Activated naive CD4-positive, alpha-beta T cell treated with anti-CD3 and anti-CD28 coated beads for 36 hours (primary cell): ENCODE results near the gene DCAF6. TPM values are rescaled to one million over a fixed set of nuclear protein-coding genes. Genes with fewer than 3 reads are reported as not detected.
"Not testable (repeated sequence)": the region's sequence is repeated elsewhere in the genome, so short reads cannot be mapped to it uniquely, and the experiment has no call there.

Experiments
- CTCF ChIA-PET: fragments of 350-600 bp; sonication (Branson Sonifier 250); formaldehyde crosslinking; loops from one replicate; lab custom pipeline; 2021; ENCODE audit warnings: antibody characterized with exemption; lab: Charles Lee
- DNase-seq: peaks from one replicate; pipeline ENCODE4 v3.0.0-alpha.2; 2020
- H3K27ac Mint-ChIP-seq: one replicate; pipeline ENCODE4 v1.8.0; 2021; ENCODE audit warnings: mild to moderate bottlenecking, mixed read lengths
- H3K27me3 Mint-ChIP-seq: one replicate; pipeline ENCODE4 v1.8.0; 2021; ENCODE audit warnings: low read depth, mixed read lengths
- H3K36me3 Mint-ChIP-seq: one replicate; pipeline ENCODE4 v1.8.0; 2021; ENCODE audit warnings: low read depth, mixed read lengths
- H3K4me1 Mint-ChIP-seq: one replicate; pipeline ENCODE4 v1.8.0; 2021; ENCODE audit warnings: low read depth, mixed read lengths
- H3K4me3 Mint-ChIP-seq: one replicate; pipeline ENCODE4 v1.8.0; 2021; ENCODE audit warnings: mild to moderate bottlenecking, moderate library complexity, mixed read lengths
- H3K9me3 Mint-ChIP-seq: one replicate; pipeline ENCODE4 v1.8.0; 2021; ENCODE audit warnings: mixed read lengths
- intact Hi-C: fragments of 100-400 bp; cut with micrococcal nuclease; formaldehyde crosslinking; loops from one replicate; pipeline ENCODE4 v1.15.1; 2023
- total RNA-seq, 2 experiments: library from RNA; stranded (reverse); gene quantifications; one replicate each; pipeline ENCODE4 v1.2.3, GENCODE V29; 2021

Gene DCAF6
- total RNA-seq, 2 experiments from 2014 or later, result 15.4 to 15.9 TPM

DNA sequence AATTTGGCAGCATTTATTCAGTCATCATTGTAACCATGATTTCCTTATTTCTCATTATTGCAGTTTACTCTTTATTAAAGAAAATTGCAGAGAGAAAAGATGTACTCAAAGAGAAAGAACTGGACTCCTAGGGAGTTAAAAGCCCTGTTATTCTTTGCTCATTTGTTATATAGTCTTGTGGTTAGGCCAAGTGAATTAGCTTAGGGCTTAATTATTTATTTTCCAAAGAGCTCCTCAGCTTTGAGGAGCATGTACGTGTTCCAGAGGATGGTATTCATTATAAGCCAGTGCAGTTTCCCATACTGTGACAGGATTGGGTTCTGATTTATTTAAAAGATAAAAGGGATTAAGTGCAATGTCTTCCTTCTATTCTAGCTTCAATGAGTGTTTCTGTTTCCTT, 113.8 kb downstream of the DCAF6 start:
- Mint-ChIP-seq H3K4me3 (no peak overlapping the region), H3K27me3 (no peaks in the 10 kb centered on the region), H3K4me1 (no peaks in the 10 kb centered on the region), H3K27ac (no peak overlapping the region), H3K9me3 (no peaks in the 10 kb centered on the region), H3K36me3 (peaks cover 2% of the 10 kb centered on the region)
- DNase-seq, result no peak
- CTCF ChIA-PET, result interaction anchor here (0.6 to 1.2 kb wide), 3 partner anchors 10 to 1747 kb away, joined by 3 to 4 read pairs (median 3); no protein-coding TSS in a partner anchor
- intact Hi-C loops, result no loop called here

DNA sequence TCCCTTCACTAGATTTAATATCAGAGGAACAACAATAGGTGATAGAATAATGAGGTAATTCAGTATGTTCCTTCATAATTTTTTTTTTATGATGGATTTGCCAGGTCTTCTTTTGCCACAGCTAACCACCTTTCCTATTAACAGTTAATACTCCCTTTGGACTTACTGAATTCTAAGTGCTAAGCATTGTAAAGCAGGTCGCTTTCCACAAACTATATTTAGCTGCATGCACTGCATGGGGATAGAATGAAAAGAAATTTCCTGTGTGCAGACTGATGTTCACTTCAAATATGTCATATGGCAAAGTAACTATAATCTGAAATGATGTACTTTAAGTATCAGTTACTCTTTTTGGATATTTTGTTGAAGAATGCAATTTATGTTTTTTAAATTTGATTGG, 114.4 kb downstream of the DCAF6 start:
- intact Hi-C loops, result no loop called here
- CTCF ChIA-PET, result interaction anchor here (1.2 kb wide), 1 partner anchor 10 kb away, joined by 4 read pairs; no protein-coding TSS in a partner anchor
- no peak for DNase-seq
- Mint-ChIP-seq H3K9me3 (peaks cover 2% of the 10 kb centered on the region), H3K4me1 (no peaks in the 10 kb centered on the region), H3K36me3 (peaks cover 2% of the 10 kb centered on the region), H3K4me3 (no peak overlapping the region), H3K27me3 (no peaks in the 10 kb centered on the region), H3K27ac (no peak overlapping the region)

DNA sequence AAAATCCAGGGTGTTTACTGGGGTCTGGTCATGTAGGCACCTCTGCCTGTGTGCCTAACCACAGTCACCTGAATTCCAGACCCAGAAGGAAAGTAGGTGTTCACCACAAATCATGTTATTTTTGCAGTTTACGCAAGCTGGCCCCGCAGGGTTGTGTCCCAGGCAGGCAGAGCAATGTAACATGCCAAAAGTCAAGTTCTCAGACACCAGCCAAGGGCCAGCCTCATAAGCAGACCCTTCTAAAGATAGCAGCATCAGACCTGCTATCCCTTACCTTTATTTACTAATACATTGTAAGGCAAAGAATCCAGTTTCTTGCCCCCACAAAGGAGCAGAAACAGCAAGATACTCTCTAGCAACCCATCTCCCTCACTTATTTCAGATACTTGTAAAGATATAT, 117.2 kb downstream of the DCAF6 start:
- CTCF ChIA-PET, result no interaction called here
- H3K4me1 Mint-ChIP-seq, result no peaks in the 10 kb centered on the region

DNA sequence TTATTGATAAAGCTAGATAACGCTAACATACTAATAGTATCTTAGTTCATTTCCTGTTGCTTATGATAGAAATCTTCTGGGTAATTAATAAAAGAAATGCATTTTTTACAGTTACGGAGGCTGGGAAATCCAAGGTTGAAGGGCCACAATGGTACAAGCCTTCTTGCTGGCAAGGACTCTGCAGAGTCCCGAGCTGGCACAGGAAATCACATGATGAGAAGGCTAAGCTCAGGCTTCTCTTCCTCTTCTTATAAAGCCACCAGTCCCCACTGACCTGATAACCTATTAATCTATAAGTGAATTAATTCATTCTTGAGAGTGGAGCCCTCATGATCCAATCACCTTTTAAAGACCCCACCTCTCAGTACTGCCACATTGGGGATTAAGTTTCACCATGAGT, 117.6 kb downstream of the DCAF6 start:
- peaks cover 2% of the 10 kb centered on the region for H3K9me3 Mint-ChIP-seq
- DNase-seq, result no peak
- intact Hi-C loops, result no loop called here
- no peaks in the 10 kb centered on the region for H3K4me1 Mint-ChIP-seq
- H3K36me3 Mint-ChIP-seq, result peaks cover 8% of the 10 kb centered on the region
- no peak overlapping the region for H3K27ac Mint-ChIP-seq
- H3K4me3 Mint-ChIP-seq, result no peak overlapping the region
- H3K27me3 Mint-ChIP-seq, result no peaks in the 10 kb centered on the region
- CTCF ChIA-PET, result no interaction called here

More for the DNA sequence above, 117.2 kb downstream of the DCAF6 start:
- H3K36me3 Mint-ChIP-seq, result peaks cover 8% of the 10 kb centered on the region
- no peak overlapping the region for H3K27ac Mint-ChIP-seq
- intact Hi-C loops, result no loop called here
- H3K9me3 Mint-ChIP-seq, result peaks cover 2% of the 10 kb centered on the region
- H3K4me3 Mint-ChIP-seq, result no peak overlapping the region
- no peak for DNase-seq
- no peaks in the 10 kb centered on the region for H3K27me3 Mint-ChIP-seq

DNA sequence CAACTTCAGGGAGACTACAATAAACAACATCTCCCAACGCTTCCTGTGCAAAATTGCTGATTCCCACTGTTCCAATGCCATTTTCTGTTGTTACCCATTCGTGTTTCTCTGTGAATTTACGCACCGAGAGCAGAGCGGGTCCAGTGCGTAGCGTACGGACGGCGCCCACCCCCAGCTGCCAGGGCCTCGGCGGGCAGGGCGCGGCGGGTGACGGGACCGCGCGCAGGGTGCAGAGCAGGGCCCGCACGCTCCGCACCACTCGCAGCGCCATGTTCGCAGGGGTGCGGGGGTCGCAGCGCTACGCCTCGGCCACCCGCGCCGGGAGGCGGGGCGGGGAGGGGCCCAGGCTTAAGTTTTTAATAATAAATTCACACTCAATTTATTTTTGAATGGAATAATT, 119.7 kb downstream of the DCAF6 start:
- H3K4me1 Mint-ChIP-seq, H3K9me3 Mint-ChIP-seq, H3K27ac Mint-ChIP-seq, intact Hi-C loops, H3K4me3 Mint-ChIP-seq, CTCF ChIA-PET, H3K27me3 Mint-ChIP-seq, DNase-seq, H3K36me3 Mint-ChIP-seq: not testable (repeated sequence)

DNA sequence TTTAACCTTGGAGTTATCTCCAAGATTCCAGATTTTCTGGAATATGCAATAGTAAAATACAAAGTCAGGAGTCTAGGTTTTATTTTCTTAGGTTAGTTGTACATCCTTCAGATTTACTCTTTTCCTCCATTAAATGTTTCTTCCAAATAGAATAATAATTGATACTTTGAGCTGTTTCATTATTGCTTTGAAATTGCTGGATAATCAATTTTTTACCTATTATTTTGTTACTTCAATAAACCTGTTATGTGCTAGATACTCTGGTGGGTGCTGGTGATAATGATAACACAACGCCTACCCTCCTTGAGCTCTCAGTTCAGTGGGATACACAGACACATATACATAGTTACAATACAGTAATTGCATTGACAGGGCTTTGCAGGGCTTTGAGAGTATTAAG, 120.9 kb downstream of the DCAF6 start:
- intact Hi-C loops, result no loop called here
- Mint-ChIP-seq H3K9me3 (peaks cover 2% of the 10 kb centered on the region), H3K27me3 (no peaks in the 10 kb centered on the region), H3K27ac (no peak overlapping the region), H3K36me3 (peaks cover 8% of the 10 kb centered on the region), H3K4me1 (no peaks in the 10 kb centered on the region), H3K4me3 (no peak overlapping the region)
- CTCF ChIA-PET, result interaction anchor here (1.7 kb wide), 1 partner anchor 25 kb away, joined by 5 read pairs; no protein-coding TSS in a partner anchor
- no peak for DNase-seq

DNA sequence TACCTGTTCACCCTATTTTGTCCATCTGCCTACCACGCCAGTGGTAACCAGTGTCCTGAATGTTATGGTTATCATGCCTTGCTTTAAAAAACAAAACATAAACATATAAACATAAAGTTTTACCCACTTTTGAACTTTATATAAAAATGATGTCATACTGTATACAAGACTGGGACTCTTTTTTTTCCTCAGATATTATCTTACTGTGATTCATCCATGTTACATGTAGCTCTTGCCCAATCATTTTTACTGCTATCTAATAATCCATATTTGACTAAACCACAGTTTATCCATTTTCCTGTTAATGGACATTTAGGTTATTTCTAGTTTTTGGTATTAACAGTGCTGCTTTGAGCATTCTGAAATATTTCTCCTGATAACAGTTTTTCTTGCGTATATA, 121.4 kb downstream of the DCAF6 start:
- Mint-ChIP-seq H3K4me1 (no peaks in the 10 kb centered on the region), H3K9me3 (peaks cover 2% of the 10 kb centered on the region), H3K4me3 (no peak overlapping the region), H3K27me3 (no peaks in the 10 kb centered on the region), H3K27ac (no peak overlapping the region), H3K36me3 (peaks cover 8% of the 10 kb centered on the region)
- CTCF ChIA-PET, result interaction anchor here (1.7 kb wide), 1 partner anchor 24 kb away, joined by 5 read pairs; no protein-coding TSS in a partner anchor
- intact Hi-C loops, result no loop called here
- no peak for DNase-seq

DNA sequence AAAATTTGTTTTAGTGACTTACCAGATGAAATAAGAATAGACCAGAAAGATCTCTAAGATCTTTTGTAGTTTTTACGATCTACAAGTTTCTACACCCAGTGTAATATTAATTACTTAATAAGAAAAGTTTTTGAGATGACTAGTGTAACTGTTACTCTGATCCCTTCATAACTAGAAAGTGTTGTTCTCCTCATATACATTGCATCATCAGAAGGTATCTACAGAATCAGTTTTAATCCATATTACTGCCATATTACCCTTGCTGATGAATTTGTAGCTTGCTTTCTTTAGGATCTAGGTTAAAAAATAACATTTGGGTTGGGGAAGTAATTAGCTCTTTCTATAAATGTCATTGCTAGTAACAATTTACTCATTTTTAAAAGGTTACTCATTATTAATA, 127.7 kb downstream of the DCAF6 start:
- H3K27ac Mint-ChIP-seq, result no peak overlapping the region
- intact Hi-C loops, result no loop called here
- H3K36me3 Mint-ChIP-seq, result peaks cover 6% of the 10 kb centered on the region

DNA sequence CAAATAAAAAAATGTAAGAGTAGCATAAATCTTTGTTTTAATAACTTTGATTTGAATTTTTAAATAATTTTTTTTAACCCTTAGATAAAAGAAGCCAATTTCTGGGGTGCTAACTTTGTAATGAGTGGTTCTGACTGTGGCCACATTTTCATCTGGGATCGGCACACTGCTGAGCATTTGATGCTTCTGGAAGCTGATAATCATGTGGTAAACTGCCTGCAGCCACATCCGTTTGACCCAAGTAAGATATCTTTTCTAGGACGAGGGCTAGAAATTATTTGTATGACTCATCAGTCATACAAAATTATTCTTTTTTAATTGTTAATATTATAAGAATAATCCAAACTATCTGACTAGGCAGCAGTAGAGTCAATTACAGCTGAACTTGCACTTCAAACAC, 129.0 kb downstream of the DCAF6 start:
- H3K27ac Mint-ChIP-seq, result no peak overlapping the region
- intact Hi-C loops, result no loop called here
- no peaks in the 10 kb centered on the region for H3K4me1 Mint-ChIP-seq
- peaks cover 8% of the 10 kb centered on the region for H3K36me3 Mint-ChIP-seq
- no peaks in the 10 kb centered on the region for H3K27me3 Mint-ChIP-seq
- DNase-seq, result no peak
- no peaks in the 10 kb centered on the region for H3K9me3 Mint-ChIP-seq
- H3K4me3 Mint-ChIP-seq, result no peak overlapping the region
- CTCF ChIA-PET, result interaction anchor here (6.0 kb wide), 1 partner anchor 18 kb away, joined by 54 read pairs; no protein-coding TSS in a partner anchor

More for the DNA sequence above, 127.7 kb downstream of the DCAF6 start:
- H3K4me1 Mint-ChIP-seq, result no peaks in the 10 kb centered on the region
- CTCF ChIA-PET, result interaction anchor here (0.6 to 6.0 kb wide), 4 partner anchors 13 to 299 kb away, joined by 3 to 54 read pairs (median 6); no protein-coding TSS in a partner anchor
- DNase-seq, result no peak
- H3K27me3 Mint-ChIP-seq, result no peaks in the 10 kb centered on the region
- no peak overlapping the region for H3K4me3 Mint-ChIP-seq
- H3K9me3 Mint-ChIP-seq, result no peaks in the 10 kb centered on the region

DNA sequence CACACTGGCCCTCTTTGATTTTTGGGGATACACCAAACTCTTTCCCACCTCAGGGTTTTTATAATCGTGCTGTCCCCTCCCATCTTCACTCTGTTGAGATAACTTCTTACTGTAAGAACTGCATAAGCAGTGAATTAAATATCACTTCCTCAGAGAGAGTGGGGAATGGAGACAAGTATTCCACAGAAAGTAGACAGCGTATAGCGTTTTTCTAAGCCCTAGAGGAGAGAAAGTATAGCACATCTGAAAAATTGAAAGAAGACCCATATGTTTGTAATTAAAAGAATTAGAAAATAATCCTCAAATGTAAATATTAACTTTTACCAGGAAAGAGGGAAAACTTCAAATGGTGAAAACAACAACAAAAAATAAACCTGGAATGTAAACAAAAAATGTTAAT, 132.9 kb downstream of the DCAF6 start:
- Mint-ChIP-seq H3K4me3 (no peak overlapping the region), H3K36me3 (peaks cover 14% of the 10 kb centered on the region), H3K27ac (no peak overlapping the region), H3K27me3 (no peaks in the 10 kb centered on the region), H3K9me3 (no peaks in the 10 kb centered on the region), H3K4me1 (no peaks in the 10 kb centered on the region)
- intact Hi-C loops, result no loop called here
- CTCF ChIA-PET, result interaction anchor here (0.6 to 6.0 kb wide), 3 partner anchors 14 to 811 kb away, joined by 3 to 54 read pairs (median 5); no protein-coding TSS in a partner anchor
- DNase-seq, result no peak

DNA sequence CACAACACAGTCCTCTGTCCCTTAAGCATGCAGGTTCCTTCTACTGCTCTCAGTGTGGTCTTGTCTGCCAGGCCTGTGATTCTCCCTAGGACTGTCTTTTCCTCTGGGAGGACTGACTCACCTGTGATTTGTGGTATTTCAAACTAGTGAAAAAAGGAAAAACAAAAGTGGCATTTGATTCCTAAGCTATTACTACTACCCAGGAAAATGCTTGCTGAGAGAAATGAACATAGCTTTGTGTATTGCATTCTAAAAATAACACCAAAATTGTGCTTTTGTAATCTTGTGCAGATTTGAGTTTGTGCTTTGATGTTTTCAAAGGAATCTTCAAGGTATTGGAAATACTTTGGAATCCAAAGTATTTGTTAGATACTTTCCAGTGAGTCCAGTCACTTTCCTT, 143.3 kb downstream of the DCAF6 start:
- H3K27ac Mint-ChIP-seq, result no peak overlapping the region
- intact Hi-C loops, result no loop called here
- H3K9me3 Mint-ChIP-seq, result no peaks in the 10 kb centered on the region
- H3K36me3 Mint-ChIP-seq, result peaks cover 6% of the 10 kb centered on the region
- no peaks in the 10 kb centered on the region for H3K27me3 Mint-ChIP-seq
- CTCF ChIA-PET, result interaction anchor here (0.9 to 1.3 kb wide), 2 partner anchors 13 to 22 kb away, joined by 3 to 5 read pairs; no protein-coding TSS in a partner anchor
- no peak overlapping the region for H3K4me3 Mint-ChIP-seq
- H3K4me1 Mint-ChIP-seq, result no peaks in the 10 kb centered on the region
- DNase-seq, result no peak

DNA sequence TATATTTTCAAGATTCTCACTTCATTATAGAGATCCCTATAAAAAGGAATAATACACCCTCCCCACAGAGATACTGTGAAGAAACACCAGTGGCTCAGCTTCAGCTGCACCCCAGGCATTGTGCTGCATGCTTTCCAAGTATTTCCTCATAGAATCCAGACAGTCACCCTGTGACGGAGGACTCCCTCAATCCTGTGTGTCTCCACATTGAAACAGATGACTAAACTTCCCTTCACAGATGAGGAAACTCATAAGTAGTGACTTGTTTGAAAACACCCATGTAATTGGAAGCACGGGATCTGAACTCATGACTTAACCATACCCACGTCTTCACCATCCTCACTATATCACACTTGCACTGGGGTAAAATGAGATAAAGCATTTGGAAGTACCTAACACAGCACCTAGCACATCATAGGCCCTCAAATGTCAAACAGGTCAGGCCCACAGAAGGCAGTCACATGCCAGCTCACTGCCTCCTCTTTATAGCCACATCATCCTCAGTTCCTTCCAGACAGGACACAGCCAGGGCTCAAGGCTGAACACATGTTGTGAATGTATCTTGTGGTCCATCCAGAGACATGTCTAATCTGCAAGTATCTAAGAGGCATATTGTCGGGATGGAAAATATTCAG, 145.0 kb downstream of the DCAF6 start:
- Mint-ChIP-seq H3K4me3 (no peak overlapping the region), H3K4me1 (no peaks in the 10 kb centered on the region), H3K27ac (no peak overlapping the region), H3K27me3 (no peaks in the 10 kb centered on the region), H3K36me3 (peaks cover 2% of the 10 kb centered on the region), H3K9me3 (no peaks in the 10 kb centered on the region)
- CTCF ChIA-PET, result interaction anchor here (0.5 to 6.3 kb wide), 41 partner anchors 10 to 481 kb away, joined by 3 to 54 read pairs (median 6); partner anchors contain the start of gene TBX19
- no peak for DNase-seq
- intact Hi-C loops, result loop anchor here (1.0 to 2.0 kb wide), 7 partner anchors 146 to 481 kb away; partner anchors contain the start of gene MPZL1
